Lung (tissue), 12 donors: Measurements from ENCODE around the gene ZFP92. TPM values are rescaled to one million over a fixed set of nuclear protein-coding genes. Genes with fewer than 3 reads are reported as not detected.

Experiments used
- ATAC-seq: fragments of 200-7000 bp; cut with Tn5 transposase; one replicate; pipeline ENCODE4 v1.9.1; 2020; ENCODE audit warnings: moderate number of reproducible peaks; ENCODE audit not compliant: insufficient read depth, low FRiP score
- DNase-seq, 3 donors: peaks; one replicate each; pipeline ENCODE4 v3.0.0-alpha.2; 2013 to 2017
- H3K27ac ChIP-seq, 2 donors: one replicate each; pipeline ENCODE4 v1.5.1; 2013; ENCODE audit warnings: mild to moderate bottlenecking in 2 of 2, moderate library complexity in 2 of 2, control low read depth in 1 of 2, inconsistent platforms in 1 of 2, low read depth in 1 of 2, low read length in 1 of 2
- H3K27me3 ChIP-seq, 3 donors: one replicate each; pipeline ENCODE4 v1.5.1; 2013; ENCODE audit warnings: low read length in 2 of 3; ENCODE audit not compliant: control insufficient read depth in 3 of 3, insufficient read depth in 3 of 3
- H3K36me3 ChIP-seq, 4 donors: one replicate each; pipeline ENCODE4 v1.5.1; 2013; ENCODE audit warnings: low read length in 4 of 4, mild to moderate bottlenecking in 1 of 4, moderate library complexity in 1 of 4; ENCODE audit not compliant: control insufficient read depth in 4 of 4, insufficient read depth in 4 of 4
- H3K4me1 ChIP-seq, 5 donors: one replicate each; pipeline ENCODE4 v1.5.1; 2013; ENCODE audit warnings: low read length in 5 of 5, mild to moderate bottlenecking in 2 of 5, moderate library complexity in 1 of 5; ENCODE audit not compliant: control insufficient read depth in 5 of 5, insufficient read depth in 5 of 5
- H3K4me3 ChIP-seq: one replicate; pipeline ENCODE4 v1.5.1; 2013; ENCODE audit warnings: mild to moderate bottlenecking, control low read depth, moderate library complexity
- H3K9ac ChIP-seq, 2 donors: one replicate each; pipeline ENCODE4 v1.5.1; 2013; ENCODE audit warnings: low read length in 2 of 2, control low read depth in 1 of 2; ENCODE audit not compliant: insufficient read depth in 1 of 2
- H3K9me3 ChIP-seq, 4 donors: one replicate each; pipeline ENCODE4 v1.5.1; 2013; ENCODE audit warnings: low read length in 3 of 4, mild to moderate bottlenecking in 1 of 4, moderate library complexity in 1 of 4; ENCODE audit not compliant: control insufficient read depth in 4 of 4, insufficient read depth in 3 of 4
- CTCF ChIP-seq: IDR thresholded peaks from 2 replicates; pipeline ENCODE4 v1.5.1; 2012; ENCODE audit warnings: mild to moderate bottlenecking; ENCODE audit errors: control extremely low read depth, extremely low read depth
- WGBS, 2 donors: extraction: QIAGEN DNeasy Blood & Tissue Kit; methylation state at CpG; one replicate each; pipeline ENCODE4 v1.1.7; 2013; 5-methylcytosine and 5-hydroxymethylcytosine counted together
- polyA plus RNA-seq, 2 donors: library from polyadenylated mRNA; stranded (reverse); fragments of 200-250 nt; gene quantifications; one replicate each; pipeline ENCODE4 v1.2.1, GENCODE V29; 2013
- total RNA-seq, 2 donors: library from RNA; depleted of rRNA in 1 of 2; stranded (reverse); fragments of >200 nt in 1 of 2; gene quantifications; one replicate each; pipeline ENCODE4 v1.2.1, GENCODE V29; 2014 to 2021
- donor health status: control.
- donor health status: control.
- donor health status: Bipolar disorder and iron deficiency.
- donor health status: healthy.
- donor health status: DM: yes; HTN: yes; CAD: no.

Gene ZFP92
- total and polyA plus RNA-seq, 4 donors, result 0.69 to 3.6 (median 1.5) TPM

GRCh38 chrX:153446950-153447580 lies 35.8 kb downstream of the ZFP92 start:
- Histone ChIP-seq H3K27ac (no peak overlapping the region), H3K9ac (no peak overlapping the region), H3K4me1 (no peaks in the 10 kb centered on the region), H3K9me3 (no peaks in the 10 kb centered on the region), H3K27me3 (no peaks in the 10 kb centered on the region), H3K36me3 (peaks cover 0 to 1% (median 0%) of the 10 kb centered on the region in 4 donors), H3K4me3 (no peak overlapping the region)
- no peak for TF ChIP-seq CTCF
- DNase-seq (no peak), ATAC-seq (no peak)
- WGBS, 2 donors, result 88 to 92% methylated on average over 14 to 17 of the region's 17 CpGs

DNA sequence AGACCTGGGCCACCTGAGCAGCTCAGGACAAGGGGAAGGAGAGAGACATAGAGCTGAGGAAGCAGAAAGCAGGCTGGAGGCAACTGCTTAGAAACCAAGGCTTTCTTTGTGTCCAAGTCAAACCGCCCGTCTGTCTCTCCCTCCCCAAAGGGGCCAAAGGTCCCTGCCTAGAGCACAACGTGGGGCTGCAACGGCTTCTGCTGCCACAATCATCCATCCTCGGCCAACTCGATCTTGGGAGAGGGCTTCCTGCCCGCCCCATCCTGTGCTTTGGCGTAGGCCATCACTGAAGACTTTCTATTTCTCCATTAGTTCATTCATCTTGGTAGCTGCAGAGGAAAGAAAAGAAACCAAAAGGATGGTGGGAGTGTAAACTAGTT lies 36.3 kb downstream of the ZFP92 start:
- no peaks in the 10 kb centered on the region for H3K27me3 ChIP-seq
- no peak overlapping the region for H3K9ac ChIP-seq
- H3K27ac ChIP-seq, result no peak overlapping the region
- no peak overlapping the region for H3K4me3 ChIP-seq
- ATAC-seq (no peak), DNase-seq (no peak)
- H3K36me3 ChIP-seq, result peaks cover 0 to 1% (median 0%) of the 10 kb centered on the region in 4 donors
- no peak for TF ChIP-seq CTCF
- H3K4me1 ChIP-seq, result no peaks in the 10 kb centered on the region
- WGBS, 2 donors, result 87 to 93% methylated on average over 8 of the region's 8 CpGs
- no peaks in the 10 kb centered on the region for H3K9me3 ChIP-seq

DNA sequence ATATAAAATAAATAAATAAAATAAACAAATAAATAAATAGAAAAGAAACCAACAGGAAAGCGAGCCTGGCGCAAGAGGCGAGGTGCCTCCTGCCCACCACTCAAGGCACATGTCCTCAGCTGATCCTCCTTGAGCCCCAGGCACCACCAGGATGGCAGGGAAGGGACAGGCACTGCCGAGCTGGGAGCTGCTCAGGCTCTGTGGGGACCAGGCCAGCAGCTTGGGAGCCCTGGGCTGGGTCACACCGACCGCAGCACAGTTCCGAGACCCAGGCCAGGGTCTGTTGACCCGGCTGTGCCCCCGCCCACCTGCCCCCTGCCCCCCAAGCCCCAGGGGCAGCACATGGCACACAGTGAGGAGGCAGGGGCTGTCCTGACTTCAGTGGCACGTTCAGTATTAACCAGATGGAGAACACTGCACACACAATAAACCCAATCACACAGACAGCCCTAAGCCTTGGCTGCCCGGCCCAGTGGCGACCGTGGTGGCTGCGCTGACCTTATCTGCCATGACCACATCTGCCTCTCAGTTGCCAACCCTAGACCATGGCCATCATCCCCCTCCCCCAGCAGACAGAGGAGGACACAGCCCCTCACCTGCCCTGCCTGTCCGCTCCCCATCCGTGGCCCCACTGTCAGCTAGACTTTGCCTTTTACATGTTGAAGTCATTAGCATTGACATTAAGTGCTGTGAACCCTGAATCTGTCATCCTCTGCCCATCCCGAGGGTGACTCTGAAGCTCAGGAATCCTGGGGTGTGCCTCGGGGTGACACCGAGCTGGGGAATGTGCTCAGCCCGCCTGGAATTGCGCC lies 37.5 kb downstream of the ZFP92 start:
- H3K9ac ChIP-seq, result no peak overlapping the region
- H3K27ac ChIP-seq, result no peak overlapping the region
- WGBS, 2 donors, result 90 to 95% methylated on average over 19 to 21 of the region's 21 CpGs
- ATAC-seq (no peak), DNase-seq (no peak)
- peaks cover 0 to 1% (median 0%) of the 10 kb centered on the region in 4 donors for H3K36me3 ChIP-seq
- no peak for TF ChIP-seq CTCF
- H3K27me3 ChIP-seq, result no peaks in the 10 kb centered on the region
- no peak overlapping the region for H3K4me3 ChIP-seq
- H3K9me3 ChIP-seq, result peaks cover 0 to under 1% (median 0%) of the 10 kb centered on the region in 4 donors
- no peaks in the 10 kb centered on the region for H3K4me1 ChIP-seq
